CD4-positive, alpha-beta T cell treated with Interleukin-1 beta for 1 hour (primary cell): ENCODE data around the gene KIR3DL3.
A peak's percentile ranks its signal among the peaks of the same experiment; 100 is the strongest.
"Not testable (repeated sequence)": the region's sequence is repeated elsewhere in the genome, so short reads cannot be mapped to it uniquely, and the experiment has no call there.

ENCODE experiments used
- DNase-seq, 2 donors: peaks; one replicate each; pipeline ENCODE4 v3.0.0-alpha.2; 2020 to 2022

The KIR3DL3 gene

GRCh38 chr19:54724142-54724541 lies at the start of gene KIR3DL3:
Gene KIR3DL3 (plus strand): TSS chr19:54724442. CDS start chr19:54724497, 55 bp downstream.
- DNase-seq, result no peak

- peak in 1 of 2 donors; percentile 49 for DNase-seq
These were observed 47.9 kb upstream of the KIR3DL3 start for GRCh38 chr19:54676210-54676834.

GRCh38 chr19:54677217-54677616 lies 47.0 kb upstream of the KIR3DL3 start:
- no peak for DNase-seq

- DNase-seq, result not testable (repeated sequence)
These were observed 42.6 kb upstream of the KIR3DL3 start for GRCh38 chr19:54681596-54681995.

GRCh38 chr19:54682306-54682856 lies 41.9 kb upstream of the KIR3DL3 start:
- no peak for DNase-seq

- DNase-seq, result no peak
These were observed 39.7 kb upstream of the KIR3DL3 start for GRCh38 chr19:54684527-54684926.

GRCh38 chr19:54691582-54692297 lies 32.5 kb upstream of the KIR3DL3 start:
- DNase-seq, result no peak

GRCh38 chr19:54692298-54692615 lies 32.0 kb upstream of the KIR3DL3 start:
- no peak for DNase-seq

- peak in 1 of 2 donors; percentile 13 for DNase-seq
These were observed 29.6 kb upstream of the KIR3DL3 start for GRCh38 chr19:54694648-54695047.

GRCh38 chr19:54696117-54696548 lies 28.1 kb upstream of the KIR3DL3 start:
- DNase-seq, result no peak

- no peak for DNase-seq
These were observed 27.5 kb upstream of the KIR3DL3 start for GRCh38 chr19:54696766-54697165.

GRCh38 chr19:54697716-54698115 lies 26.5 kb upstream of the KIR3DL3 start:
- not testable (repeated sequence) for DNase-seq

GRCh38 chr19:54704928-54705327 lies 19.3 kb upstream of the KIR3DL3 start:
- no peak for DNase-seq

- DNase-seq, result peak; percentile 4 to 15
These were observed 16.3 kb upstream of the KIR3DL3 start for GRCh38 chr19:54707962-54708361.

- no peak for DNase-seq
These were observed 15.5 kb upstream of the KIR3DL3 start for GRCh38 chr19:54708781-54709180.

- no peak for DNase-seq
These were observed 14.9 kb upstream of the KIR3DL3 start for GRCh38 chr19:54709212-54709948.

- not testable (repeated sequence) for DNase-seq
These were observed 14.3 kb upstream of the KIR3DL3 start for GRCh38 chr19:54709956-54710355.

GRCh38 chr19:54724644-54725043 lies 402 bp downstream of the KIR3DL3 start:
- no peak for DNase-seq

GRCh38 chr19:54725321-54725720 lies 1.1 kb downstream of the KIR3DL3 start:
- DNase-seq, result no peak

- no peak for DNase-seq
These were observed 3.3 kb downstream of the KIR3DL3 start for GRCh38 chr19:54727562-54727961.

GRCh38 chr19:54728167-54728566 lies 3.9 kb downstream of the KIR3DL3 start:
- no peak for DNase-seq

- no peak for DNase-seq
These were observed 5.4 kb downstream of the KIR3DL3 start for GRCh38 chr19:54729416-54730188.

- no peak for DNase-seq
These were observed 6.9 kb downstream of the KIR3DL3 start for GRCh38 chr19:54731191-54731590.
